DOHH2 (cell line): Measurements from ENCODE around the gene ZNRD2.
"Not testable (repeated sequence)": the region's sequence is repeated elsewhere in the genome, so short reads cannot be mapped to it uniquely, and the experiment has no call there.

Source experiments
- H3F3A ChIP-seq: fragments of 200-600 bp; sonication (generic), shearing (Covaris generic); 2 replicates; pipeline ENCODE4 v1.6.0; 2016; ENCODE audit warnings: antibody characterized with exemption, mild to moderate bottlenecking; ENCODE audit not compliant: control insufficient read depth, insufficient read depth
- H3K27ac ChIP-seq: fragments of 200-600 bp; sonication (generic); 2 replicates; pipeline ENCODE4 v1.5.1; 2014; ENCODE audit warnings: low read depth, mild to moderate bottlenecking, low read length, moderate library complexity
- H3K27me3 ChIP-seq: fragments of 200-600 bp; sonication (generic); 2 replicates; pipeline ENCODE4 v1.6.1; 2014; ENCODE audit warnings: mild to moderate bottlenecking, low read length, mixed read lengths; ENCODE audit not compliant: control insufficient read depth
- H3K36me3 ChIP-seq: fragments of 200-600 bp; sonication (generic); 2 replicates; pipeline ENCODE4 v1.6.1; 2014; ENCODE audit warnings: mild to moderate bottlenecking, low read length, moderate library complexity, mixed read lengths; ENCODE audit not compliant: control insufficient read depth
- H3K4me1 ChIP-seq: fragments of 200-600 bp; sonication (generic); 2 replicates; pipeline ENCODE4 v1.6.1; 2014; ENCODE audit warnings: mild to moderate bottlenecking, low read length, mixed read lengths; ENCODE audit not compliant: control insufficient read depth
- H3K4me2 ChIP-seq: fragments of 200-600 bp; sonication (generic); 2 replicates; pipeline ENCODE4 v1.6.0; 2014; ENCODE audit warnings: mild to moderate bottlenecking, low read length, moderate library complexity
- H3K4me3 ChIP-seq: fragments of 200-600 bp; sonication (generic); 2 replicates; pipeline ENCODE4 v1.5.1; 2014; ENCODE audit warnings: mild to moderate bottlenecking, low read length, mixed read lengths
- H3K79me2 ChIP-seq: fragments of 200-600 bp; sonication (generic); 2 replicates; pipeline ENCODE4 v1.6.1; 2014; ENCODE audit warnings: mild to moderate bottlenecking, low read length, mixed read lengths; ENCODE audit not compliant: control insufficient read depth
- H3K9me2 ChIP-seq: fragments of 200-600 bp; sonication (generic); replicated peaks from 2 replicates; pipeline ENCODE4 v1.6.1; 2014; ENCODE audit warnings: mild to moderate bottlenecking, low read length, mixed read lengths; ENCODE audit not compliant: control insufficient read depth
- H3K9me3 ChIP-seq: fragments of 200-600 bp; sonication (generic); 2 replicates; pipeline ENCODE4 v1.6.1; 2014; ENCODE audit warnings: antibody characterized with exemption, low read length, mixed read lengths; ENCODE audit not compliant: control insufficient read depth, insufficient read depth
- H4K20me1 ChIP-seq: fragments of 200-600 bp; sonication (generic); 2 replicates; pipeline ENCODE4 v1.6.0; 2014; ENCODE audit warnings: low read depth, mild to moderate bottlenecking, antibody characterized with exemption, low read length, moderate library complexity; ENCODE audit not compliant: control insufficient read depth, insufficient read depth
- CTCF ChIP-seq: fragments of 200-600 bp; sonication (generic); IDR thresholded peaks from one replicate; pipeline ENCODE4 v1.5.1; 2014; ENCODE audit warnings: antibody characterized with exemption, mild to moderate bottlenecking, low read depth, low read length; ENCODE audit not compliant: poor library complexity, severe bottlenecking
- EZH2phosphoT487 ChIP-seq: fragments of 200-600 bp; sonication (generic); IDR thresholded peaks from 2 replicates; pipeline ENCODE4 v1.6.1; 2017; ENCODE audit warnings: borderline replicate concordance, mild to moderate bottlenecking, antibody characterized with exemption, low read length, moderate library complexity, mixed read lengths

Gene ZNRD2

GRCh38 chr11:65562020-65562419 is 8.3 kb upstream of the ZNRD2 start:
- H3K9me2 ChIP-seq: no peaks in the 10 kb centered on the region
- no peaks in the 10 kb centered on the region for H3K9me3 ChIP-seq
- peaks cover 15% of the 10 kb centered on the region for H3K79me2 ChIP-seq
- no peak overlapping the region for H3K27ac ChIP-seq
- no peaks in the 10 kb centered on the region for H3F3A ChIP-seq
- H3K4me1 ChIP-seq: peaks cover 35% of the 10 kb centered on the region
- H4K20me1 ChIP-seq: no peaks in the 10 kb centered on the region
- peaks cover 9% of the 10 kb centered on the region for H3K36me3 ChIP-seq
- H3K27me3 ChIP-seq: no peaks in the 10 kb centered on the region
- H3K4me2 ChIP-seq: no peak overlapping the region
- no peak overlapping the region for H3K4me3 ChIP-seq
- TF ChIP-seq CTCF (no peak), EZH2phosphoT487 (no peak)

DNA sequence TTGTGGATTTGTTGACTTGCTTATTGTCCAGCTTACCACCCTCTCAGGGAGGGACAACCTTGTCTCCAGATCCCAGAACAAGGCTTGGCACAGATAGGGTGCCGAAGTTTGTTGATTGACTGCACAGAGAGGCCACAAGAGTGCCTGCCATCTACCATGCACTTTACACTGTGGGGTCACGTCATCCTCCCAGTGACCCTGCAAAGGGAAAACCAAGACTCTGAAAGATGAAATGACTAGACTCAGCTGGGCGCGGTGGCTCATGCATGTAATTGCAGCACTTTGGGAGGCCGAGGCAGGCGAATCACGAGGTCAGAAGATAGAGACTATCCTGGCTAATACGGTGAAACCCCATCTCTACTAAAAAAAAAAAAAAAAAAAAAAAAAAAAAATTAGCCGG is 7.5 kb upstream of the ZNRD2 start:
- no peaks in the 10 kb centered on the region for H3F3A ChIP-seq

GRCh38 chr11:65563601-65564000 is 6.7 kb upstream of the ZNRD2 start:
- peaks cover 15% of the 10 kb centered on the region for H3K36me3 ChIP-seq
- H3F3A ChIP-seq: 0 out of 2 replicates have a peak, but pooled peaks cover 2% of the 10 kb centered on the region
- H3K27me3 ChIP-seq: no peaks in the 10 kb centered on the region
- H3K9me3 ChIP-seq: no peaks in the 10 kb centered on the region
- H3K4me2 ChIP-seq: no peak overlapping the region
- H3K27ac ChIP-seq: no peak overlapping the region
- H4K20me1 ChIP-seq: no peaks in the 10 kb centered on the region
- peaks cover 34% of the 10 kb centered on the region for H3K4me1 ChIP-seq
- H3K9me2 ChIP-seq: no peaks in the 10 kb centered on the region
- no peak overlapping the region for H3K4me3 ChIP-seq
- H3K79me2 ChIP-seq: peaks cover 28% of the 10 kb centered on the region
- no peak for TF ChIP-seq EZH2phosphoT487

More for the DNA sequence above, 7.5 kb upstream of the ZNRD2 start:
- no peak overlapping the region for H3K4me3 ChIP-seq
- no peak overlapping the region for H3K4me2 ChIP-seq
- no peaks in the 10 kb centered on the region for H3K27me3 ChIP-seq
- H3K36me3 ChIP-seq: peaks cover 9% of the 10 kb centered on the region
- no peaks in the 10 kb centered on the region for H4K20me1 ChIP-seq
- TF ChIP-seq EZH2phosphoT487: no peak
- H3K9me2 ChIP-seq: no peaks in the 10 kb centered on the region
- no peaks in the 10 kb centered on the region for H3K9me3 ChIP-seq
- H3K79me2 ChIP-seq: peaks cover 20% of the 10 kb centered on the region
- no peak overlapping the region for H3K27ac ChIP-seq
- peaks cover 35% of the 10 kb centered on the region for H3K4me1 ChIP-seq

- Histone ChIP-seq H3K4me1 (peaks cover 36% of the 10 kb centered on the region), H3K36me3 (peaks cover 19% of the 10 kb centered on the region), H3K79me2 (peaks cover 38% of the 10 kb centered on the region), H3K4me2 (peak overlapping the region; percentile 50)
- H3K9me2 ChIP-seq, H3K4me3 ChIP-seq, H3F3A ChIP-seq, H3K27me3 ChIP-seq, H4K20me1 ChIP-seq, H3K9me3 ChIP-seq, H3K27ac ChIP-seq: not testable (repeated sequence)
Observed at GRCh38 chr11:65564879-65565559, 5.3 kb upstream of the ZNRD2 start.
